MM.1S (cell line): ENCODE measurements around the gene DMXL2.
A peak's percentile ranks its signal among the peaks of the same experiment; 100 is the strongest.

ENCODE experiments used
- DNase-seq: peaks from one replicate; pipeline ENCODE4 v3.0.0-alpha.2; 2015
- H2AFZ ChIP-seq: fragments of 300-600 bp; sonication (generic); 2 replicates; pipeline ENCODE4 v1.6.0; 2016; ENCODE audit warnings: antibody characterized with exemption, low read length
- H3F3A ChIP-seq: fragments of 300-600 bp; sonication (generic); 2 replicates; pipeline ENCODE4 v1.6.1; 2016; ENCODE audit warnings: mild to moderate bottlenecking, antibody characterized with exemption, low read length, moderate library complexity, mixed read lengths; ENCODE audit not compliant: insufficient read depth
- H3K27ac ChIP-seq: fragments of 300-600 bp; sonication (generic); 2 replicates; pipeline ENCODE4 v1.5.1; 2016; ENCODE audit warnings: mild to moderate bottlenecking, low read length
- H3K27me3 ChIP-seq: fragments of 300-600 bp; sonication (generic); replicated peaks from 2 replicates; pipeline ENCODE4 v1.6.0; 2016; ENCODE audit warnings: low read length; ENCODE audit not compliant: insufficient read depth
- H3K36me3 ChIP-seq: fragments of 300-600 bp; sonication (generic); replicated peaks from 2 replicates; pipeline ENCODE4 v1.6.1; 2016; ENCODE audit warnings: mild to moderate bottlenecking, low read length, mixed read lengths; ENCODE audit not compliant: insufficient read depth
- H3K4me1 ChIP-seq: fragments of 300-600 bp; sonication (generic); 2 replicates; pipeline ENCODE4 v1.6.1; 2016; ENCODE audit warnings: low read length, mixed read lengths
- H3K4me2 ChIP-seq: fragments of 300-600 bp; sonication (generic); 2 replicates; pipeline ENCODE4 v1.6.0; 2016; ENCODE audit warnings: low read depth, low read length
- H3K4me3 ChIP-seq: fragments of 300-600 bp; sonication (generic); 2 replicates; pipeline ENCODE4 v1.5.1; 2016; ENCODE audit warnings: low read length, mixed read lengths
- H3K79me2 ChIP-seq: fragments of 300-600 bp; sonication (generic); 2 replicates; pipeline ENCODE4 v1.6.1; 2016; ENCODE audit warnings: mixed run types, low read length, mixed read lengths
- H3K9ac ChIP-seq: fragments of 300-600 bp; sonication (generic); 2 replicates; pipeline ENCODE4 v1.6.1; 2016; ENCODE audit warnings: low read length, mixed read lengths
- H3K9me2 ChIP-seq: fragments of 300-600 bp; sonication (generic); replicated peaks from 2 replicates; pipeline ENCODE4 v1.6.1; 2016; ENCODE audit warnings: mild to moderate bottlenecking, low read length, mixed read lengths; ENCODE audit not compliant: insufficient read depth
- H3K9me3 ChIP-seq: fragments of 300-600 bp; sonication (generic); replicated peaks from 2 replicates; pipeline ENCODE4 v1.6.1; 2016; ENCODE audit warnings: mild to moderate bottlenecking, low read length, mixed read lengths; ENCODE audit not compliant: insufficient read depth
- H4K20me1 ChIP-seq: fragments of 300-600 bp; sonication (generic); 2 replicates; pipeline ENCODE4 v1.6.1; 2016; ENCODE audit warnings: mild to moderate bottlenecking, low read length, moderate library complexity, mixed read lengths; ENCODE audit not compliant: insufficient read depth
- CTCF ChIP-seq: fragments of 300-600 bp; sonication (generic); IDR thresholded peaks from 2 replicates; pipeline ENCODE4 v1.5.1; 2016; ENCODE audit warnings: antibody characterized with exemption, low read length, mixed read lengths
- EZH2 ChIP-seq: fragments of 300-600 bp; sonication (generic); optimal IDR thresholded peaks from 2 replicates; pipeline ENCODE3; 2017; ENCODE audit warnings: low read depth, mild to moderate bottlenecking, antibody characterized with exemption, low read length, mixed read lengths
- EZH2phosphoT487 ChIP-seq: fragments of 300-600 bp; sonication (generic); IDR thresholded peaks from 2 replicates; pipeline ENCODE4 v1.6.1; 2018; ENCODE audit warnings: antibody characterized with exemption, low read length

The DMXL2 gene

DNA sequence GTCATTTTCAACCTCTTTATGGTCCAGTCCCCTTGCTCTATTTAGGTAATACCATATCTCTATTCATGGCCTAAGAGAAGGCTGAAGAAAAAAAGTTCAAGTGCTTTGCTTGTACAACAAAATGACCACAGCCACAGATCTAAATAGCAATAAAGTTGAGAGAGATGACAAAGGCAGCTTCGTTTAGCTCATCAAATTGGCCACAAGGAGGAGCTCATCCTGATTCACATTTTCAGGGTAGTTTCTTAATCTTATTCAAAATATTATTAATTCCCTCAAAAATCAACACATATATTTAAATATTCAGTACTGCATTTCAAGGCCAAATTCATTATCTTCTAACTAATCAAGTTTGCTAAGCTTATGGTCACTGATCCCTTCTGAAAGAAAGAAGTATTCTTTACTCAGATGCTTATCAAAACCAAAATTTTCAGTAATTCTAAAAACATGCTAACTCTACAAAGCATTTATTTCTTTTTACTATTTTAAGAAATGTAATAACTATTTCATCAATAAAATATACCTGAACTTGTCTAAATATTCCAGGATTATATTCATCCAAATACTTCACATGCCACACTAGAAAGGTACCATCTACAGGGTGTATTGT, 85.5 kb downstream of the DMXL2 start:
- no peaks in the 10 kb centered on the region for H4K20me1 ChIP-seq
- no peaks in the 10 kb centered on the region for H3K9me3 ChIP-seq
- no peaks in the 10 kb centered on the region for H3K36me3 ChIP-seq
- no peak overlapping the region for H3K4me3 ChIP-seq
- no peak overlapping the region for H3K4me2 ChIP-seq
- H3K4me1 ChIP-seq, result no peaks in the 10 kb centered on the region
- TF ChIP-seq EZH2phosphoT487 (no peak), CTCF (peak; percentile 60)
- H3F3A ChIP-seq, result no peaks in the 10 kb centered on the region
- H3K27ac ChIP-seq, result no peak overlapping the region
- no peaks in the 10 kb centered on the region for H3K79me2 ChIP-seq
- peak; percentile 18 for DNase-seq
- H3K9me2 ChIP-seq, result no peaks in the 10 kb centered on the region
- H2AFZ ChIP-seq, result no peak overlapping the region
- H3K9ac ChIP-seq, result no peak overlapping the region
- no peaks in the 10 kb centered on the region for H3K27me3 ChIP-seq

DNA sequence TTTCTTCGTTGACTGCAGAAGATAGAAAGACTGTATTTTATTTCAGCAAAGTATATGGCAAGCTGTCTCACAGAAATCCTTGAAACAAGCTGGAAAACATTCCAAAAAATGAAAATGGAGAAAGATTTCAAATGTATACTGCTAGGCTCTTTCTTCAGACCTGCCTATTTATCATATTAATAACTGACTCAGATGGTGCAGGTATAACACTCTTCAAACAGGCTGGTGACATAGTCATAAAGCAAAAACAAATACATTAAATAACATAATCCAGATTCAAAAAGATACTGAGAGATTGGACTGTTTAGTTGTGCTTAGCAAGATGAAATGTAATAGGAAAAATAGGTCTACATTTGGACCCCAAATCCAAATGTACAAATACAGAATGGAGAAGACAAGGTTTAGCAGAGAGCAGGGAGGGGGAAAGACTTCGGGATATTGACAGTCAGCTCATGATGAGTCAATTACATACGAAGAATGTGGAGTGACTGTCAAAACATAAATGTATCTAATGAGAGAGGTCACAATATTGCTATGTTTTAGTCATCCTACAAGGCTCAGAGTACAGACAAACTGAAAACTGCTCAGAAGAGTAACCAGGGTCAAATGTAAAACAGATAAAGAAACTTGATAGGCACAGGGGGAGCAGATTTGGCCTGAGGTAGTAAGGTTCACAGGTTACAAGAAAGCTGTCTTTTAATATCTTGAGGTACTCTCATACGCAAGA, 88.7 kb downstream of the DMXL2 start:
- Histone ChIP-seq H3K9me2 (no peaks in the 10 kb centered on the region), H3K4me3 (no peak overlapping the region), H3K9ac (no peak overlapping the region), H2AFZ (no peak overlapping the region), H3K9me3 (no peaks in the 10 kb centered on the region), H3K27me3 (no peaks in the 10 kb centered on the region), H4K20me1 (no peaks in the 10 kb centered on the region), H3K36me3 (no peaks in the 10 kb centered on the region), H3K27ac (no peak overlapping the region), H3K79me2 (no peaks in the 10 kb centered on the region), H3K4me2 (no peak overlapping the region), H3F3A (no peaks in the 10 kb centered on the region), H3K4me1 (no peaks in the 10 kb centered on the region)
- no peak for DNase-seq
- TF ChIP-seq EZH2phosphoT487 (no peak), EZH2 (no peak), CTCF (no peak)

GRCh38 chr15:51526955-51527354, 95.6 kb downstream of the DMXL2 start:
- Histone ChIP-seq H3K9ac (no peak overlapping the region), H3K4me3 (no peak overlapping the region), H3K9me3 (no peaks in the 10 kb centered on the region), H3K9me2 (no peaks in the 10 kb centered on the region), H2AFZ (no peak overlapping the region), H3K36me3 (no peaks in the 10 kb centered on the region), H3K4me2 (no peak overlapping the region), H3K79me2 (no peaks in the 10 kb centered on the region), H3K27ac (no peak overlapping the region), H3K27me3 (no peaks in the 10 kb centered on the region), H3K4me1 (no peaks in the 10 kb centered on the region), H4K20me1 (no peaks in the 10 kb centered on the region), H3F3A (no peaks in the 10 kb centered on the region)
- DNase-seq, result no peak
- TF ChIP-seq EZH2phosphoT487 (no peak), CTCF (no peak)
